Measurements from ENCODE around the gene TAF4. TPM values are rescaled to one million over a fixed set of nuclear protein-coding genes. Genes with fewer than 3 reads are reported as not detected.

Gene TAF4
- total RNA-seq, 4 donors from 2014 or later, result 18.9 to 93.5 (median 31.0) TPM

DNA sequence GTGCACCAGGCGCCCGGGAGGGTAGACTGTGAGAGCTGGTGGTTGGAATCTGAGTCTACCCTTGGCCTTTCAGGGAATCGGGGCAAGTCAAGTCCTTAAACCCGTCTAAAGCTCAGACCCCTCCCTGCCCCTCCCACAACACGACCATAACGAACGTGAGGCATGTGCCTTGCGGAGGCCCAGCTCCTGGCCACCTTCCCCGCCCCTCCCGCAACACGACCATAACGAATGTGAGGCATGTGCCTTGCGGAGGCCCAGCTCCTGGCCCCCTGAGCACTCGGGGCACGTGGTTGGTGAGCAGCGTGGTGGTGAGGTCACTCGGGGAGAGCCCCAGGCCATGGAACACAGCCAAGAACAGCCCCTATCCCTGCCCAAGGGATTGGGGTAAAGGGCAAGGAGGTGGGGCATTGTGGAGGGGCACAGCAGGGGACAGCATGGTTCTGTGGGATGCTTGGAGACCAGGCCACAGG is 132.2 kb downstream of the TAF4 start:
- Histone ChIP-seq H3K4me3 (no peak overlapping the region), H3K27ac (no peak overlapping the region), H3K4me1 (no peaks in the 10 kb centered on the region), H3K9me3 (no peaks in the 10 kb centered on the region), H3K27me3 (no peaks in the 10 kb centered on the region), H3K36me3 (no peaks in the 10 kb centered on the region)
- TF ChIP-seq, protein P1, sequence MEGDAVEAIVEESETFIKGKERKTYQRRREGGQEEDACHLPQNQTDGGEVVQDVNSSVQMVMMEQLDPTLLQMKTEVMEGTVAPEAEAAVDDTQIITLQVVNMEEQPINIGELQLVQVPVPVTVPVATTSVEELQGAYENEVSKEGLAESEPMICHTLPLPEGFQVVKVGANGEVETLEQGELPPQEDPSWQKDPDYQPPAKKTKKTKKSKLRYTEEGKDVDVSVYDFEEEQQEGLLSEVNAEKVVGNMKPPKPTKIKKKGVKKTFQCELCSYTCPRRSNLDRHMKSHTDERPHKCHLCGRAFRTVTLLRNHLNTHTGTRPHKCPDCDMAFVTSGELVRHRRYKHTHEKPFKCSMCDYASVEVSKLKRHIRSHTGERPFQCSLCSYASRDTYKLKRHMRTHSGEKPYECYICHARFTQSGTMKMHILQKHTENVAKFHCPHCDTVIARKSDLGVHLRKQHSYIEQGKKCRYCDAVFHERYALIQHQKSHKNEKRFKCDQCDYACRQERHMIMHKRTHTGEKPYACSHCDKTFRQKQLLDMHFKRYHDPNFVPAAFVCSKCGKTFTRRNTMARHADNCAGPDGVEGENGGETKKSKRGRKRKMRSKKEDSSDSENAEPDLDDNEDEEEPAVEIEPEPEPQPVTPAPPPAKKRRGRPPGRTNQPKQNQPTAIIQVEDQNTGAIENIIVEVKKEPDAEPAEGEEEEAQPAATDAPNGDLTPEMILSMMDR (IDR thresholded peaks at IDR 0.05), result no peak
- no peak for TF ChIP-seq POLR2A (IDR thresholded peaks at IDR 0.05)
- DNase-seq, result peak in 1 of 3 donors; percentile 24

DNA sequence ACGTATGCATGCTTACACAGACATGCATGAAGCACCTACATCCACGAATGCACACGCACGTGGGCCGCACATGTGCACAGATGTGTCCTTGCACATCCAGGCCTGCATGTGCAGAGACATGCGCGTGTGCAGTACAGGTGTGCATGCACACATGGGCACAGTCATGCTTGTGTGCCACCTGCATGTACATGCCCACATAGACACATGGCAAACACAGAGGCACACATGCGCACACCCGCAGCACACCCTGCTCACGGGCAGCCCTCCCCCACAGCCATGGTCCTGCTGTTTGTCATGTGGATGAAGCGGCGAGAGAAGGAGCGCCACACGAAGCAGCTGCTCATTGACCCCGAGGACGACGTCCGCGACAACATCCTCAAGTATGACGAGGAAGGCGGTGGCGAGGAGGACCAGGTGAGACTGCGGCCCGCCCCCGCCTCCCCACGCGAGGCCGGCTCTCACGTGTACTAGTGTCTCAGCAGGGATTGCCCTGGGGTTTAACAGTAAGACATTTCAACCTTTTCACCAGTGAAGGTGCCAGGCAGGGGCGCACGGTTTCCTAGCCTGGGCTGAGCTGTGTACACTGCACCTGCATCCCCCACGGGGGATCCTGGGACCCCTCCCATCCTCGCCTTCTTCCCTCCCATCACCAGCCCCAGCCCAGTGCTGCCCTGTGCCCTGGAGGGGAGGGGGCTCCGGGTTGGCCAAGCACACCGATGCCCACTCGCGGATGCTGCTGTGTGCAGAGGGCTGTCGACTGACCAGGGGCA is 132.8 kb downstream of the TAF4 start:
- Histone ChIP-seq H3K27me3 (no peaks in the 10 kb centered on the region), H3K27ac (no peak overlapping the region), H3K36me3 (no peaks in the 10 kb centered on the region), H3K4me1 (no peaks in the 10 kb centered on the region), H3K4me3 (no peak overlapping the region), H3K9me3 (no peaks in the 10 kb centered on the region)
- DNase-seq, result peak in 1 of 3 donors; percentile 36
- no peak for TF ChIP-seq POLR2A (IDR thresholded peaks at IDR 0.05)
- TF ChIP-seq, protein P1 (IDR thresholded peaks at IDR 0.05), result no peak

DNA sequence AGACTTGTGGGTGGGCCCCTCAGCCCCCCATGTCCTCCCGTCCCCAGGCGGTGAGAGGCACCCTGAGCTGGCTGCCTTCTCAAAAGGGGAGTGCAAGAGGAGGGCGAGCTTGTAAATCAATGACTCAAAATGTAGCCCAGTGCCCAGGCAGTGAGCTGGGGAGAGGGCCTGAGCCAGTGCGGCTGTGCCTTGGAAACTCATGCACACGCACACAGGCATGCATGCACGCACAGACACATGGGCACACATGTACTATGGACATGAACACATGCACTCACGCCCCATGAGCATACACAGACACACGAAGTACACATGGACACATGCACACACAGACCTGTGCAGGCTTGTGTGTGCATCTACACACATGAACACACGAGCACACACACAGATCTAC is 133.5 kb downstream of the TAF4 start:
- Histone ChIP-seq H3K4me1 (no peaks in the 10 kb centered on the region), H3K36me3 (no peaks in the 10 kb centered on the region), H3K27me3 (no peaks in the 10 kb centered on the region), H3K9me3 (no peaks in the 10 kb centered on the region), H3K27ac (no peak overlapping the region), H3K4me3 (no peak overlapping the region)
- TF ChIP-seq, protein P1 (IDR thresholded peaks at IDR 0.05), result no peak
- TF ChIP-seq POLR2A (IDR thresholded peaks at IDR 0.05), result no peak
- DNase-seq, result peak in 1 of 3 donors; percentile 19

DNA sequence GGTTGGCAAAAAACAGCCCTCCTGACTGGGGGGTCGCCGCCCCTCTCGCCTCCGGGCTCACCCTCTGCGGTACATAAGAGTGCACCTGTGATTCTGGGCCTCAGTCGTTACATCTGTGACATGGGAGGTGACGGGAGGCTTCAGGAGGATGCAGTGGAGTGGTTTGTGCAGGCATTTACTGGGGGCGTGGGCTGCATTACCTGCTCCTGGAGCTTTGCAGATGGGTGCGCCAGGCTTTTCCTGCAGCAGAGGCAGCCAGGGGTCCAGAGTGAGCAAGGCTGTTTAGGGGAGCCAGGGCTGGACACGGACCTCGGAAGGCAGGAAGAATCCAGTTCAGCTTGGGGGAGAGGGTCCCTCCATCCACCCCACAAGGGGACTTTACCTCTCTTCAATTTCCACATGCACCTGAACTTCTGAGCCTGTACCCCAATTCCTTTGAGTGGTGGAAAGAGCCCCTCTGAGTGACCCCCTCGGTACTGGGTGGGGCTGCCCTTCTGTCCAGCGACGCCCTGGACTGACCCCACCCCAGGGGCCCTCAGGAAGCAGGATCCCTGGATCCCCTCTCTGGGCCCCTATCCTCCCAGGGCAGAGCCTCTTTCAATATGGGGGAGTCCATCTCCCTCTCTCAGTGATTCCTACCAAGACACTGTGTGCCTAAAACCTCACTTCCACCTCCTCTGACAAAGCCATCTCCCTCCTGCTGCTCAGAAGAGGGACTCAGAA is 134.0 kb downstream of the TAF4 start:
- Histone ChIP-seq H3K9me3 (no peaks in the 10 kb centered on the region), H3K4me1 (no peaks in the 10 kb centered on the region), H3K27me3 (no peaks in the 10 kb centered on the region), H3K27ac (no peak overlapping the region), H3K4me3 (no peak overlapping the region), H3K36me3 (no peaks in the 10 kb centered on the region)
- TF ChIP-seq, protein P1 (IDR thresholded peaks at IDR 0.05), result no peak
- no peak for TF ChIP-seq POLR2A (IDR thresholded peaks at IDR 0.05)
- DNase-seq, result peak in 1 of 3 donors; percentile 15

DNA sequence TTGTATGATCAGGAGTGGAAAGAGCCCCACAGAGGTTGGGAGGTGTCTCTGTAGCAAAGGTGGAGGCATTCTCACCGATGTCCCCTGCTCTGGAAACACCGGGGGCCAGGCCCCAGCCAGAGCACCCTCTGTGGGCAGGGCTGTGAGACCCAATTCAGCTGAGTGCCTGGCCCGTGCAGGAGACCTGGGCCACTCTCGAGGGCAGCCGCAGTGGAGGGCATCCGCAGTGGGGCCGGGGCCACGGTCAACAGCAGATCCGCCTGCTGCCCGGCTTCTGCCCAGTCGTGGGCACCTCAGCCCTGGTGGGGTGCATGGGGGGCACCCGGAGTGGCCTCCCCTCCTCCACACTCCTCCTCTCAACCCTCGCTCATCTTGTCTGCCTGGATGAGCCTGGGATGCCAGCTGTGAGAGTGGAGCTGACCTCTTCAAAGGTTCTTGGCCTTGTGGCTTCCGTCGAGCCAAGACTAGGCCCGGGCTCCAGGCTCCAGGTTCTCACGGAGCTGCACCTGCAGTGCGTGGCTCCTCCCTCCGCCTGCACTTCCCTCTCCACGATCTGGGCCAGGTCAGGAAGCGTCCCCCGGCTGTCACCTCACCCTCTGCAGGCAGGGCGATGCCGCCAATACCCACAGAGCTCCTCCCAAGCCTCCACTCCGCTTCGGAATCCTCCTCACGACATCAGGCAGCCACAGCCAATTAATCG is 134.8 kb downstream of the TAF4 start:
- no peak for DNase-seq

More for the DNA sequence above, 134.8 kb downstream of the TAF4 start:
- Histone ChIP-seq H3K27ac (no peak overlapping the region), H3K4me3 (no peak overlapping the region), H3K9me3 (no peaks in the 10 kb centered on the region), H3K4me1 (no peaks in the 10 kb centered on the region), H3K27me3 (no peaks in the 10 kb centered on the region), H3K36me3 (no peaks in the 10 kb centered on the region)
- TF ChIP-seq POLR2A (IDR thresholded peaks at IDR 0.05), result no peak
- TF ChIP-seq, protein P1 (IDR thresholded peaks at IDR 0.05), result no peak

All from Peyer's patch (tissue), 4 donors.